GM12892 (cell line): ENCODE measurements around the gene SAMD4A.

Source experiments
- POLR2A ChIP-seq: IDR thresholded peaks from 2 replicates; pipeline ENCODE4 v1.6.1; 2011; ENCODE audit warnings: low read depth, low read length, control low read depth
- POLR2AphosphoS5 ChIP-seq: IDR thresholded peaks from 2 replicates; pipeline ENCODE4 v1.6.1; 2011; ENCODE audit warnings: low read depth, low read length, control low read depth
- TAF1 ChIP-seq: IDR thresholded peaks from 2 replicates; pipeline ENCODE4 v1.6.1; 2011; ENCODE audit warnings: low read depth, mild to moderate bottlenecking, control low read depth, low read length, borderline replicate concordance

DNA sequence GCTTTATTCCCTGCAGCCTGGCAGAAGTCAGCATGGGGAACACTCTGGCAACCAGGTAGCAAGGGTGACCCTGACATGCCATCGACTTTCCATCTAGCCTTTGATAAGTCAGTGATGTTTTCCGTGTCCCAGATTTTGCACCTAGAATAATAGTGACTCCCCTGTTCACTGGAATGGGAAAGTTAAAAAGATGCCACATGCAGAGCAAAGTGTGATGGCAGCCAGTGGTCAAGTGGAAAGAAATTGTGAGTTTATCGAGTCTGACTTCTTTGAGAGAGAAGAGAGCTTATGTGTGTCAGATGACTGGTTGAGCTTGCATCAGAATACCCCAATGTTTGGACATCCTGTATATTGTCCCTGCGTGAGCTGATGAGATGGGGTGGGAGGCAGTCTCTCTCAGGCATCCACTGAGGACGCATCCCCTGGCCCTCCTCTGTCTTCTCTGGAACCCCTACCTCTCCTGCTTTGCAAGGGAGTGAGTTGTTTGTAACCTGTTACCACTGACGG lies 187.2 kb downstream of the SAMD4A start:
- TF ChIP-seq POLR2AphosphoS5 (no peak), POLR2A (no peak), TAF1 (no peak)
